Esophagus muscularis mucosa (tissue), 3 donors: ENCODE results near the gene GAGE2A.
"Not testable (repeated sequence)": the region's sequence is repeated elsewhere in the genome, so short reads cannot be mapped to it uniquely, and the experiment has no call there.

Experiments
- CTCF ChIP-seq, 3 experiments: fragments of 200-600 bp in 2 of 3; fragments of 450-650 bp in 1 of 3; sonication (generic) in 2 of 3; IDR thresholded peaks; one replicate each; pipeline ENCODE4 v1.5.1; 2017 to 2019; ENCODE audit warnings: antibody characterized with exemption in 3 of 3, mild to moderate bottlenecking in 2 of 3, moderate library complexity in 1 of 3
- POLR2AphosphoS5 ChIP-seq, 2 donors: sonication (generic); formaldehyde crosslinking; IDR thresholded peaks; one replicate each; pipeline ENCODE4 v1.6.1; 2017; ENCODE audit warnings: antibody characterized with exemption in 2 of 2

DNA sequence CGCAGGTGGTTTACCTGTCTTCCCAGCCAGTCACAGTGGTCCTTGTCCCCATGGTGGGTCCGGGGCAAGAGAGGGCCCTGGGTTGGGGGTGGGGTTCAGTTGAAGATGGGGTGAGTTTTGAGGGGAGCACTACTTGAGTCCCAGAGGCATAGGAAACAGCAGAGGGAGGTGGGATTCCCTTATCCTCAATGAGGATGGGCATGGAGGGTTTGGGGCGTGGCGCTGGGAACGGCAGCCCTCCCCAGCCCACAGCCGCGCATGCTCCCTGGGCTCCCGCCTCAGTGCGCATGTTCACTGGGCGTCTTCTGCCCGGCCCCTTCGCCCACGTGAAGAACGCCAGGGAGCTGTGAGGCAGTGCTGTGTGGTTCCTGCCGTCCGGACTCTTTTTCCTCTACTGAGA, 28.8 kb upstream of the GAGE2A start, which contains the start of gene GAGE12F:
- not testable (repeated sequence) for TF ChIP-seq POLR2AphosphoS5, CTCF (IDR thresholded peaks at IDR 0.05)
